SK-N-MC (cell line): ENCODE measurements around the gene LHFPL2.

Source experiments
- DNase-seq: peaks from one replicate; pipeline ENCODE4 v3.0.0-alpha.2; 2011; ENCODE audit warnings: low read depth, low spot score
- H3K27ac ChIP-seq: fragments of 200-600 bp; sonication (generic); 2 replicates; pipeline ENCODE4 v1.5.1; 2016; ENCODE audit warnings: mixed run types
- H3K36me3 ChIP-seq: fragments of 200-600 bp; sonication (generic); 2 replicates; pipeline ENCODE4 v1.6.1; 2017; ENCODE audit warnings: antibody characterized with exemption, low read length, mixed read lengths; ENCODE audit not compliant: insufficient read depth
- H3K4me3 ChIP-seq: fragments of 200-600 bp; sonication (generic); 2 replicates; pipeline ENCODE4 v1.5.1; 2016
- H3K9ac ChIP-seq: fragments of 200-600 bp; sonication (generic); 2 replicates; pipeline ENCODE4 v1.8.0; 2017; ENCODE audit warnings: mixed run types, mixed read lengths; ENCODE audit not compliant: insufficient read length
- H3K9me3 ChIP-seq: fragments of 200-600 bp; sonication (generic); 2 replicates; pipeline ENCODE4 v1.6.1; 2017; ENCODE audit warnings: low read depth, mild to moderate bottlenecking, antibody characterized with exemption, low read length, moderate library complexity, mixed read lengths
- EZH2 ChIP-seq: fragments of 200-600 bp; sonication (generic); IDR thresholded peaks from one replicate; pipeline ENCODE4 v1.6.1; 2017; ENCODE audit warnings: antibody characterized with exemption
- FOXP2 ChIP-seq: optimal IDR thresholded peaks from 2 replicates; pipeline ENCODE3; 2011; ENCODE audit warnings: mild to moderate bottlenecking, moderate library complexity; ENCODE audit not compliant: insufficient read depth; ENCODE audit errors: extremely low read length, control extremely low read depth
- POLR2AphosphoS5 ChIP-seq: IDR thresholded peaks from 2 replicates; pipeline ENCODE4 v1.6.1; 2012; ENCODE audit warnings: mild to moderate bottlenecking, low read depth, low read length, borderline replicate concordance

LHFPL2 gene

GRCh38 chr5:78492224-78492623, 156.3 kb downstream of the LHFPL2 start:
- peaks cover 8% of the 10 kb centered on the region; the same call in 1 of the 2 replicates for H3K36me3 ChIP-seq
- no peak for DNase-seq
- H3K9me3 ChIP-seq = no peaks in the 10 kb centered on the region
- TF ChIP-seq FOXP2 (no peak), EZH2 (no peak), POLR2AphosphoS5 (no peak)
- H3K9ac ChIP-seq = no peak overlapping the region
- no peak overlapping the region for H3K4me3 ChIP-seq
- H3K27ac ChIP-seq = no peak overlapping the region

GRCh38 chr5:78490709-78491485, 157.7 kb downstream of the LHFPL2 start:
- no peak overlapping the region for H3K27ac ChIP-seq
- H3K9me3 ChIP-seq = no peaks in the 10 kb centered on the region
- no peak overlapping the region for H3K9ac ChIP-seq

GRCh38 chr5:78487846-78488245, 160.7 kb downstream of the LHFPL2 start:
- Histone ChIP-seq H3K4me3 (no peak overlapping the region), H3K9ac (no peak overlapping the region), H3K27ac (no peak overlapping the region), H3K9me3 (no peaks in the 10 kb centered on the region), H3K36me3 (peaks cover 8% of the 10 kb centered on the region; the same call in 1 of the 2 replicates)
- DNase-seq = no peak
- no peak for TF ChIP-seq EZH2
- TF ChIP-seq POLR2AphosphoS5 = no peak

More at GRCh38 chr5:78490709-78491485, 157.7 kb downstream of the LHFPL2 start:
- Histone ChIP-seq H3K36me3 (peaks cover 8% of the 10 kb centered on the region; the same call in 1 of the 2 replicates), H3K4me3 (no peak overlapping the region)
- TF ChIP-seq EZH2 (no peak), POLR2AphosphoS5 (no peak), FOXP2 (no peak)
- no peak for DNase-seq

- H3K9me3 ChIP-seq = no peaks in the 10 kb centered on the region
- H3K36me3 ChIP-seq = peaks cover 8% of the 10 kb centered on the region; the same call in 1 of the 2 replicates
- no peak overlapping the region for H3K9ac ChIP-seq
- TF ChIP-seq POLR2AphosphoS5 (no peak), FOXP2 (no peak), EZH2 (no peak)
- no peak for DNase-seq
- no peak overlapping the region for H3K27ac ChIP-seq
- H3K4me3 ChIP-seq = no peak overlapping the region
These were observed 162.4 kb downstream of the LHFPL2 start for GRCh38 chr5:78486218-78486617.

GRCh38 chr5:78483809-78484521, 164.6 kb downstream of the LHFPL2 start:
- peaks cover 8% of the 10 kb centered on the region; the same call in 1 of the 2 replicates for H3K36me3 ChIP-seq
- H3K9ac ChIP-seq = no peak overlapping the region
- no peak overlapping the region for H3K4me3 ChIP-seq
- H3K27ac ChIP-seq = no peak overlapping the region
- TF ChIP-seq POLR2AphosphoS5 (no peak), EZH2 (no peak), FOXP2 (no peak)
- no peak for DNase-seq
- no peaks in the 10 kb centered on the region for H3K9me3 ChIP-seq

- H3K9ac ChIP-seq = no peak overlapping the region
- no peak for TF ChIP-seq EZH2
- TF ChIP-seq FOXP2 = no peak
- no peak for TF ChIP-seq POLR2AphosphoS5
- DNase-seq = no peak
- no peak overlapping the region for H3K4me3 ChIP-seq
- H3K36me3 ChIP-seq = peaks cover 2% of the 10 kb centered on the region
- H3K9me3 ChIP-seq = no peaks in the 10 kb centered on the region
- H3K27ac ChIP-seq = no peak overlapping the region
These were observed 165.6 kb downstream of the LHFPL2 start for GRCh38 chr5:78482948-78483347.

GRCh38 chr5:78476795-78477194, 171.8 kb downstream of the LHFPL2 start:
- Histone ChIP-seq H3K9ac (no peak overlapping the region), H3K27ac (no peak overlapping the region)
- TF ChIP-seq POLR2AphosphoS5 (no peak), FOXP2 (no peak), EZH2 (no peak)

GRCh38 chr5:78475370-78475769, 173.2 kb downstream of the LHFPL2 start:
- DNase-seq = no peak
- TF ChIP-seq FOXP2 (no peak), EZH2 (no peak), POLR2AphosphoS5 (no peak)
- H3K9ac ChIP-seq = no peak overlapping the region
- H3K27ac ChIP-seq = no peak overlapping the region
- no peaks in the 10 kb centered on the region for H3K9me3 ChIP-seq
- no peak overlapping the region for H3K4me3 ChIP-seq
- H3K36me3 ChIP-seq = no peaks in the 10 kb centered on the region; the same call in 1 of the 2 replicates

More at GRCh38 chr5:78476795-78477194, 171.8 kb downstream of the LHFPL2 start:
- DNase-seq = no peak
- no peak overlapping the region for H3K4me3 ChIP-seq
- no peaks in the 10 kb centered on the region; the same call in 1 of the 2 replicates for H3K36me3 ChIP-seq
- no peaks in the 10 kb centered on the region for H3K9me3 ChIP-seq
